Trophoblast cell (in vitro differentiated cells and primary cell): ENCODE measurements around the gene TMC8.

Experiments used
- DNase-seq, 2 donors: peaks; one replicate each; pipeline ENCODE4 v3.0.0-alpha.2; 2016
- H2AFZ ChIP-seq: 2 replicates; pipeline ENCODE4 v1.6.1; 2013; ENCODE audit warnings: low read length, moderate library complexity, mild to moderate bottlenecking; ENCODE audit not compliant: insufficient read depth, poor library complexity
- H2AK5ac ChIP-seq: 2 replicates; pipeline ENCODE4 v1.6.1; 2013; ENCODE audit warnings: mild to moderate bottlenecking, low read length
- H2BK120ac ChIP-seq: 2 replicates; pipeline ENCODE4 v1.6.1; 2013; ENCODE audit warnings: low read length, mild to moderate bottlenecking, moderate library complexity; ENCODE audit not compliant: insufficient read depth, poor library complexity
- H2BK12ac ChIP-seq: 2 replicates; pipeline ENCODE4 v1.6.1; 2013; ENCODE audit warnings: mild to moderate bottlenecking, low read length, moderate library complexity
- H2BK5ac ChIP-seq: 2 replicates; pipeline ENCODE4 v1.6.1; 2013; ENCODE audit warnings: low read length, low read depth, moderate library complexity, mild to moderate bottlenecking; ENCODE audit not compliant: poor library complexity
- H3K14ac ChIP-seq: 2 replicates; pipeline ENCODE4 v1.6.1; 2013; ENCODE audit warnings: mild to moderate bottlenecking, low read length
- H3K18ac ChIP-seq: 2 replicates; pipeline ENCODE4 v1.6.1; 2013; ENCODE audit warnings: mild to moderate bottlenecking, low read length
- H3K23ac ChIP-seq: 2 replicates; pipeline ENCODE4 v1.6.1; 2013; ENCODE audit warnings: low read length
- H3K27ac ChIP-seq: 2 replicates; pipeline ENCODE4 v1.5.1; 2013; ENCODE audit warnings: low read depth, mild to moderate bottlenecking, inconsistent platforms, low read length, moderate library complexity
- H3K27me3 ChIP-seq: 2 replicates; pipeline ENCODE4 v1.6.1; 2013; ENCODE audit warnings: inconsistent platforms, mild to moderate bottlenecking, low read length, moderate library complexity; ENCODE audit not compliant: insufficient read depth
- H3K36me3 ChIP-seq, 2 experiments: 1 replicate in 1 of 2; 2 replicates in 1 of 2; pipeline ENCODE4 v1.6.1; 2013; ENCODE audit warnings: low read length in 2 of 2, mild to moderate bottlenecking in 2 of 2, moderate library complexity in 1 of 2; ENCODE audit not compliant: insufficient read depth in 2 of 2, control insufficient read depth in 1 of 2
- H3K4ac ChIP-seq: 2 replicates; pipeline ENCODE4 v1.6.1; 2013; ENCODE audit warnings: low read depth, mild to moderate bottlenecking, low read length, moderate library complexity
- H3K4me1 ChIP-seq, 2 experiments: 1 replicate in 1 of 2; 2 replicates in 1 of 2; pipeline ENCODE4 v1.6.1; 2013; ENCODE audit warnings: low read length in 2 of 2, mild to moderate bottlenecking in 2 of 2, moderate library complexity in 1 of 2; ENCODE audit not compliant: insufficient read depth in 2 of 2, control insufficient read depth in 1 of 2
- H3K4me2 ChIP-seq: 2 replicates; pipeline ENCODE4 v1.6.1; 2013; ENCODE audit warnings: inconsistent platforms, mild to moderate bottlenecking, low read length, moderate library complexity
- H3K4me3 ChIP-seq: 2 replicates; pipeline ENCODE4 v1.5.1; 2013; ENCODE audit warnings: mild to moderate bottlenecking, low read depth, low read length, inconsistent platforms
- H3K79me1 ChIP-seq: one replicate; pipeline ENCODE4 v1.6.1; 2013; ENCODE audit warnings: low read length
- H3K79me2 ChIP-seq: 2 replicates; pipeline ENCODE4 v1.6.1; 2013; ENCODE audit warnings: low read length, mild to moderate bottlenecking; ENCODE audit not compliant: control insufficient read depth, insufficient read depth, poor library complexity
- H3K9ac ChIP-seq: 2 replicates; pipeline ENCODE4 v1.6.1; 2013; ENCODE audit warnings: mild to moderate bottlenecking, low read length
- H3K9me3 ChIP-seq: 2 replicates; pipeline ENCODE4 v1.6.1; 2013; ENCODE audit warnings: low read depth, mild to moderate bottlenecking, control low read depth, inconsistent platforms, low read length; ENCODE audit not compliant: insufficient read depth
- H4K12ac ChIP-seq: 2 replicates; pipeline ENCODE4 v1.6.1; 2013; ENCODE audit warnings: low read depth, mild to moderate bottlenecking, low read length, moderate library complexity
- H4K8ac ChIP-seq: 2 replicates; pipeline ENCODE4 v1.6.1; 2013; ENCODE audit warnings: low read depth, mild to moderate bottlenecking, low read length, moderate library complexity
- H4K91ac ChIP-seq: one replicate; pipeline ENCODE4 v1.6.1; 2013; ENCODE audit warnings: low read depth, mild to moderate bottlenecking, low read length, moderate library complexity
- WGBS: extraction: QIAGEN DNeasy Blood & Tissue Kit; methylation state at CpG from one replicate; pipeline ENCODE4 v1.1.7; 2013; ENCODE audit warnings: missing lambda C conversion rate; ENCODE audit not compliant: insufficient read length, insufficient coverage; ENCODE audit errors: extremely low coverage; 5-methylcytosine and 5-hydroxymethylcytosine counted together

TMC8 gene

GRCh38 chr17:78123258-78123929 lies 7.2 kb upstream of the TMC8 start:
- WGBS: 99% methylated on average over 3 of the region's 5 CpGs
- no peak overlapping the region for H3K18ac ChIP-seq
- no peak overlapping the region for H4K8ac ChIP-seq
- no peak overlapping the region for H3K23ac ChIP-seq
- no peak overlapping the region for H2AK5ac ChIP-seq
- H3K36me3 ChIP-seq: peaks cover 67 to 72% of the 10 kb centered on the region in 2 experiments
- no peak overlapping the region for H2BK120ac ChIP-seq
- H4K12ac ChIP-seq: no peak overlapping the region
- H3K27ac ChIP-seq: no peak overlapping the region
- DNase-seq: no peak
- H2BK12ac ChIP-seq: no peak overlapping the region
- no peak overlapping the region for H3K14ac ChIP-seq
- no peak overlapping the region for H3K4me2 ChIP-seq
- H3K9me3 ChIP-seq: peaks cover 2% of the 10 kb centered on the region
- H3K4me1 ChIP-seq: peaks cover 3 to 6% of the 10 kb centered on the region in 2 experiments
- H3K79me1 ChIP-seq: peaks cover 12% of the 10 kb centered on the region
- no peaks in the 10 kb centered on the region for H3K27me3 ChIP-seq
- no peak overlapping the region for H3K9ac ChIP-seq
- no peak overlapping the region for H2BK5ac ChIP-seq
- H3K4ac ChIP-seq: no peak overlapping the region
- H3K79me2 ChIP-seq: peaks cover 9% of the 10 kb centered on the region
- H4K91ac ChIP-seq: no peak overlapping the region
- no peak overlapping the region for H3K4me3 ChIP-seq
- H2AFZ ChIP-seq: no peak overlapping the region

DNA sequence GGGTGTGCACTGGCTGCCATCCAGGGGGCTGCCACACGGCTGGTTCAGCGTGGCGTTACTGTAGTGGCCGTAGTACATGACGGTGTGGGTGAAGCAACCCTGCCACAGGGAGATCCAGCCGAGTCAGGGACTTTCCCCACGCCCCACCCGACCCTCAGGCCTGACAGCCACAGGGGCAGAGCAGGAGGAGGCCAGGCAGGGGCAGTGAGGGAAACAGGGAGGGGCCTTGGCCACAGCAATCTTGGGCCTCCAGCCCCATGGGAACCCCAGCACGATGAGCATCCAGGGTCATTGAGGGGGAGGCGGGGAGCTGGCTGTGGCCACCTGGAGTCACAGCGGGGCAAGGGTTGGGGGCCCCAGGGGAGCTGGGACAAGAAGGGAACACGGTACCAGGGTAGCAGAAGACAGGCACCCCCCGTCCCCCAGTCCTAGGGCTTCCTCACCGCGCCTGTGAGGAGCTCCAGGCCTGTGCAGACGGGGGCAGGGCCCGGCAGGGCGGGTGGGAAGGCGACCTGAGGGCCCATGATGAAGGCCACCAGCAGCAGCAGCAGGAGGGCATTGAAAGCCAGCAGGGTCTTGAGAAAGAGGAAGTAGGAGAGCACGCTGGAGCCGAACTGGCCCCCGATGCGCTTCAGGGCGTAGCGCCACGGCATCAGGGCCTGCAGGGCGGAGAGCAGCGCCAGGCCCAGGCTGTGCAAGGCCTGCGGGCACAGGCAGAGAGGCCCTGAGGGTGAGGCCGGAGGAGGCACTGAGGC lies 6.3 kb upstream of the TMC8 start:
- WGBS: no CpG with 5 or more reads among the region's 30 CpGs
- H2AK5ac ChIP-seq: no peak overlapping the region
- no peak overlapping the region for H3K4ac ChIP-seq
- H3K4me1 ChIP-seq: peaks cover 6 to 9% of the 10 kb centered on the region in 2 experiments
- H2BK120ac ChIP-seq: no peak overlapping the region
- H3K79me2 ChIP-seq: peaks cover 10% of the 10 kb centered on the region
- peaks cover 59 to 63% of the 10 kb centered on the region in 2 experiments for H3K36me3 ChIP-seq
- no peak overlapping the region for H3K4me2 ChIP-seq
- H3K9ac ChIP-seq: no peak overlapping the region
- H3K14ac ChIP-seq: no peak overlapping the region
- no peak overlapping the region for H3K27ac ChIP-seq
- no peak overlapping the region for H4K12ac ChIP-seq
- no peak overlapping the region for H4K8ac ChIP-seq
- peaks cover 2% of the 10 kb centered on the region for H3K9me3 ChIP-seq
- H3K18ac ChIP-seq: no peak overlapping the region
- no peak overlapping the region for H4K91ac ChIP-seq
- peaks cover 14% of the 10 kb centered on the region for H3K79me1 ChIP-seq
- H2BK12ac ChIP-seq: no peak overlapping the region
- no peak overlapping the region for H2AFZ ChIP-seq
- no peak overlapping the region for H2BK5ac ChIP-seq
- no peak overlapping the region for H3K23ac ChIP-seq
- no peaks in the 10 kb centered on the region for H3K27me3 ChIP-seq
- peak; percentile 77 to 83 for DNase-seq
- no peak overlapping the region for H3K4me3 ChIP-seq

DNA sequence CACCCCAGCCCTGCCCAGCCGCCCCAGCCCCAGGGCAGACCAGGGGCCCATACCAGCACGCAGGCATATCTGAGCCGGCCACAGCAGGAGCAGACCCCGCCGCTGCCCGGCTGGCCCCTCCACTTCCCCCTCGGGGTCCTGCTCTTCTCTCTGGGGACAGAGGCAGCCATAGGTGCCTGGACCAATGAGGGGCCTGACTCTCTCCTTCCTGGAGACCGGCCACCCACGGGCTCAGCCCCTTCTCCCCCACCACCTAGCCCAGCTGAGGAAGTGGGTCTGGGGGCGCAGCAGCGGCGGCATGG lies 5.8 kb upstream of the TMC8 start:
- Histone ChIP-seq H3K4me1 (peaks cover 6 to 14% of the 10 kb centered on the region in 2 experiments), H3K14ac (no peak overlapping the region), H3K23ac (no peak overlapping the region), H3K4me3 (no peak overlapping the region), H2BK120ac (no peak overlapping the region), H4K8ac (no peak overlapping the region), H2BK5ac (no peak overlapping the region), H3K9ac (no peak overlapping the region), H3K9me3 (peaks cover 2% of the 10 kb centered on the region), H2AFZ (no peak overlapping the region), H3K79me1 (peaks cover 14% of the 10 kb centered on the region), H3K36me3 (peaks cover 59 to 61% of the 10 kb centered on the region in 2 experiments), H3K79me2 (peaks cover 10% of the 10 kb centered on the region), H4K91ac (no peak overlapping the region), H3K18ac (no peak overlapping the region), H2BK12ac (no peak overlapping the region), H3K27ac (no peak overlapping the region), H3K4me2 (no peak overlapping the region), H2AK5ac (no peak overlapping the region), H4K12ac (no peak overlapping the region), H3K27me3 (no peaks in the 10 kb centered on the region), H3K4ac (no peak overlapping the region)
- no CpG with 5 or more reads among the region's 12 CpGs for WGBS
- DNase-seq: no peak

DNA sequence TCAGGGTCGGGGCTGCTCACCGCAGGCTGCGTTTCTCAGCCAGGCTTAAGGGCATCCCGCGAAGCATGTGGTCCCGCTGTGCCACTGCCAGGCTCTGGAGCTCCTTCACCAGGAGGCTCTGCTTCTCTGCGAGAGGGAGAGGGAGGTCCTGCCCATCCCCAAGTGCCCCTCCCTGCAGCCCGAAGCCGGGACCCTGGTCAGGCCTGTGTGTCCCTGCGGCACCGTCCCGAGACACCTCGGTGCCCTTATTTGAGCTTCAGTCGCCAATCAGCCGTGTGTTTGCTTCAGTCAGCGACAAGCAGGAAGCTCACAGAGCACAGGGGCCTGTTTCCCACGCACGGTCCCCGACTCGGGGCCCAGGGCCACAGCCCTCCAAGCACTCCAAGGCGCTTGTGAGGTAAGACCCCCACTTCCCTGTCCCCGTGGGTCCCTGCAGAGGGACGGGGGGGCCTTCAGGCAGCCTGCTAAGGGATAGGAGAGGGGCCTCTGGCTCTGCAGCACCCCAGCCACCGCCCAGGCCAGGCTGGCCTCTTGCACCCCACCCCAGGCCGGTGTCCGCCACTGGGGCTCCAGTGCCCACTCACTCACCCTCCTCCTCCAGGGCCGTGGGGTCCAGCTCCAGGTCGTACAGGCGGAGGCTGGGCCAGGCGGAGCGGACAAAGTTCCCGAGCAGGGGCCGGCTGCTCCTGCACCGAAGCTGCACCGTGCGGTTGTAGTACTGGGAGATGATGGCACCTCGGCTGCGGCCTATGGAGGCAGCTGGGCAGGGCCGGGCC lies 5.2 kb upstream of the TMC8 start:
- Histone ChIP-seq H3K79me1 (peaks cover 14% of the 10 kb centered on the region), H4K91ac (no peak overlapping the region), H3K23ac (no peak overlapping the region), H2AK5ac (no peak overlapping the region), H2BK5ac (no peak overlapping the region), H3K4me1 (peaks cover 6 to 14% of the 10 kb centered on the region in 2 experiments), H2BK120ac (no peak overlapping the region), H3K4ac (no peak overlapping the region), H3K79me2 (peaks cover 10% of the 10 kb centered on the region), H3K18ac (no peak overlapping the region), H4K8ac (no peak overlapping the region), H4K12ac (no peak overlapping the region), H3K36me3 (peaks cover 59 to 61% of the 10 kb centered on the region in 2 experiments), H3K4me3 (no peak overlapping the region), H3K4me2 (no peak overlapping the region), H3K9ac (no peak overlapping the region), H2BK12ac (no peak overlapping the region), H3K27me3 (no peaks in the 10 kb centered on the region), H3K9me3 (peaks cover 2% of the 10 kb centered on the region), H3K14ac (no peak overlapping the region), H3K27ac (no peak overlapping the region), H2AFZ (no peak overlapping the region)
- no peak for DNase-seq
- WGBS: no CpG with 5 or more reads among the region's 39 CpGs
